GM18505 (cell line): Measurements from ENCODE around the gene HYDIN.

Experiments
- ATAC-seq: cut with Tn5 transposase; IDR thresholded peaks from one replicate; pipeline ENCODE4 v1.9.1; 2021; ENCODE audit not compliant: unreplicated experiment
- POLR2A ChIP-seq: IDR thresholded peaks from 4 replicates; pipeline ENCODE4 v1.6.1; 2011; ENCODE audit warnings: borderline replicate concordance; ENCODE audit not compliant: insufficient read depth, insufficient read length; ENCODE audit errors: extremely low read depth

The HYDIN gene

GRCh38 chr16:70765491-70765890, 465.0 kb downstream of the HYDIN start:
- no peak for ATAC-seq

GRCh38 chr16:70764632-70765031, 465.9 kb downstream of the HYDIN start:
- TF ChIP-seq POLR2A = no peak
- ATAC-seq = no peak

More at GRCh38 chr16:70765491-70765890, 465.0 kb downstream of the HYDIN start:
- no peak for TF ChIP-seq POLR2A

- no peak for TF ChIP-seq POLR2A
- no peak for ATAC-seq
These were observed 470.3 kb downstream of the HYDIN start for GRCh38 chr16:70760221-70760620.

- TF ChIP-seq POLR2A = no peak
- no peak for ATAC-seq
These were observed 470.9 kb downstream of the HYDIN start for GRCh38 chr16:70759666-70760065.

- ATAC-seq = no peak
- TF ChIP-seq POLR2A = no peak
These were observed 471.7 kb downstream of the HYDIN start for GRCh38 chr16:70758786-70759185.
